Calu3 (cell line): Measurements from ENCODE around the gene CHST15. TPM values are rescaled to one million over a fixed set of nuclear protein-coding genes. Genes with fewer than 3 reads are reported as not detected.

Experiments
- BruUV-seq: library from RNA; stranded (reverse); fragments of 400-500 nt; replicated peaks from 2 replicates; lab custom pipeline; 2021; lab: Mats Ljungman, UMichigan
- CTCF ChIA-PET: fragments of 300-600 bp; sonication (Branson Sonifier 250); formaldehyde crosslinking; loops from one replicate; lab custom pipeline; 2022; ENCODE audit warnings: antibody characterized with exemption; lab: Charles Lee
- DNase-seq: peaks from one replicate; pipeline ENCODE4 v3.0.0; 2022
- H3K27ac Mint-ChIP-seq: one replicate; pipeline ENCODE4 v1.8.0; 2022; ENCODE audit warnings: mixed read lengths; ENCODE audit not compliant: unreplicated experiment
- H3K27me3 Mint-ChIP-seq: one replicate; pipeline ENCODE4 v1.8.0; 2022; ENCODE audit warnings: mixed read lengths; ENCODE audit not compliant: unreplicated experiment
- H3K36me3 Mint-ChIP-seq: one replicate; pipeline ENCODE4 v1.8.0; 2022; ENCODE audit warnings: mild to moderate bottlenecking, moderate library complexity, mixed read lengths; ENCODE audit not compliant: insufficient read depth, unreplicated experiment
- H3K4me1 Mint-ChIP-seq: one replicate; pipeline ENCODE4 v1.8.0; 2022; ENCODE audit warnings: mild to moderate bottlenecking, low read depth, mixed read lengths; ENCODE audit not compliant: unreplicated experiment
- H3K4me3 Mint-ChIP-seq: one replicate; pipeline ENCODE4 v1.8.0; 2022; ENCODE audit warnings: mild to moderate bottlenecking, low read depth, moderate library complexity, mixed read lengths; ENCODE audit not compliant: unreplicated experiment
- H3K9me3 Mint-ChIP-seq: one replicate; pipeline ENCODE4 v1.8.0; 2022; ENCODE audit warnings: low read depth, mixed read lengths; ENCODE audit not compliant: unreplicated experiment
- CTCF ChIP-seq: fragments of 200-600 bp; IDR thresholded peaks from one replicate; pipeline ENCODE4 v1.8.0; 2022; ENCODE audit warnings: antibody characterized with exemption; ENCODE audit not compliant: unreplicated experiment
- intact Hi-C: fragments of 100-400 bp; cut with micrococcal nuclease; formaldehyde crosslinking; loops from one replicate; pipeline ENCODE4 v1.10.0; 2022; ENCODE audit not compliant: unreplicated experiment
- total RNA-seq: library from RNA; stranded (reverse); gene quantifications from 2 replicates; pipeline ENCODE4 v1.2.3, GENCODE V29; 2022

CHST15 gene
- total RNA-seq, 1 experiment from 2014 or later = 19.3 TPM

- Mint-ChIP-seq H3K4me3 (no peak overlapping the region), H3K27me3 (no peaks in the 10 kb centered on the region), H3K27ac (no peak overlapping the region), H3K36me3 (peaks cover 6% of the 10 kb centered on the region), H3K4me1 (no peaks in the 10 kb centered on the region), H3K9me3 (no peaks in the 10 kb centered on the region)
- intact Hi-C loops = no loop called here
- no peak for TF ChIP-seq CTCF
- CTCF ChIA-PET = interaction anchor here (0.6 kb wide), 1 partner anchor 1225 kb away, joined by 7 read pairs; no protein-coding TSS in a partner anchor
- DNase-seq = no peak
- BruUV-seq = no TSS peak
These were observed 49.9 kb downstream of the CHST15 start for GRCh38 chr10:124043310-124044142.

DNA sequence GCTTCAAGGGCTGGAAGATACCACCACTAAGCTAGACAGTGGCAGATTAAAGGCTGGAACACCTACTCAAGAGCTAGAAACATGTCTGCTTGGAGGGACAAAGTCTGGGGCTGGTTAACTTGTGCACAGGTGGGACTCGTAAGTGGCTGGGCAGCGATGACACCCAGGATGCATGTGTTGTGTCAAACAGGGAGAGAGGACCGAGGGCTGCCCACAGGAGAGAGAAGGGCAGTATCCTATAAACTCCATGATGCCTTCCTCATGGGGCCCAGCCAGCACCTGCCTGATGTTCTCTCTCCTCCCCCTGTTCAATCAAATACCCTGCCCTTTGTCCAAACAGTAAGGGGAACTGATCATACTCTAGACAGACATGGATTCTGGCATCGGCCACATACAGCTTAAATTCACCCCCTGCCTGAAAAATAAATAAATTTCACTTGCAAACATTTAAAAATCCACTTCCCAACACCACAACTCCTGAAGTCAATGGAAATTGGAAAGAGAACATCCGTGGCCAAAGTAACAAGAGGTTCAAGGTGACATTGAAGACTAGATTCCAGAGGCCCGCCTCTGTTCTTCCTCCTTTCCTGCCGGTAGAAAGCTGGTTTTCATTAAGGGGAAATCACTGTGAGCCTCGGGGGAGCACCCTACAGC lies 50.6 kb downstream of the CHST15 start:
- BruUV-seq = no TSS peak
- no peak overlapping the region for H3K27ac Mint-ChIP-seq
- DNase-seq = no peak
- intact Hi-C loops = no loop called here
- H3K4me1 Mint-ChIP-seq = no peaks in the 10 kb centered on the region
- peaks cover 6% of the 10 kb centered on the region for H3K36me3 Mint-ChIP-seq
- no peak for TF ChIP-seq CTCF
- no peaks in the 10 kb centered on the region for H3K9me3 Mint-ChIP-seq
- no peak overlapping the region for H3K4me3 Mint-ChIP-seq
- CTCF ChIA-PET = no interaction called here
- H3K27me3 Mint-ChIP-seq = no peaks in the 10 kb centered on the region

- H3K27ac Mint-ChIP-seq = no peak overlapping the region
- no peak for DNase-seq
- intact Hi-C loops = no loop called here
- BruUV-seq = no TSS peak
- H3K4me1 Mint-ChIP-seq = no peaks in the 10 kb centered on the region
- H3K4me3 Mint-ChIP-seq = no peak overlapping the region
- CTCF ChIA-PET = no interaction called here
- peaks cover 6% of the 10 kb centered on the region for H3K36me3 Mint-ChIP-seq
- no peaks in the 10 kb centered on the region for H3K27me3 Mint-ChIP-seq
- no peak for TF ChIP-seq CTCF
- no peaks in the 10 kb centered on the region for H3K9me3 Mint-ChIP-seq
These were observed 51.5 kb downstream of the CHST15 start for GRCh38 chr10:124041675-124042445.

- Mint-ChIP-seq H3K27ac (no peak overlapping the region), H3K9me3 (no peaks in the 10 kb centered on the region), H3K36me3 (peaks cover 10% of the 10 kb centered on the region), H3K4me3 (no peak overlapping the region), H3K4me1 (peaks cover 10% of the 10 kb centered on the region), H3K27me3 (no peaks in the 10 kb centered on the region)
- no TSS peak for BruUV-seq
- CTCF ChIA-PET = no interaction called here
- DNase-seq = no peak
- no peak for TF ChIP-seq CTCF
- intact Hi-C loops = no loop called here
These were observed 52.8 kb downstream of the CHST15 start for GRCh38 chr10:124040451-124041188.
